ENCODE measurements around the gene CACNG4.

Gene CACNG4

DNA sequence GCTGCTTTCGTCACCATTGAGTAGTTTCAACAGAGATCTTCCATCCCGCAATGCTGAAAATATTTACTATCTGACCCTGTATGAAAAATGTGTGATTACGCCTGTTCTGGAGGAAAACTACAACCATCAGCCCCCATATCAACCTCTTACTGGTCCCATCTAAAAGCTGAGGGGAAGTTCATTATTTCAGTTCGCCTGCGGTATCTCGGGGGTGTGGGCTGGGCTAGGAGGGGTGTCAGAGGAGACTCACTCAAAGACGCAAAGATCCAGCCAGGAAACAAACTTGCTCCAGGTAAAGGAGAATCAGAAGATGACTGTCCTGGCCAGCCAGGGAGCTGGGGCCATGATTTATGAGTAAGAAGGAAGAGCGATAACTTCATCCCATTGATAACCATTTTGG lies 93.5 kb downstream of the CACNG4 start:
- TF ChIP-seq, protein P1, sequence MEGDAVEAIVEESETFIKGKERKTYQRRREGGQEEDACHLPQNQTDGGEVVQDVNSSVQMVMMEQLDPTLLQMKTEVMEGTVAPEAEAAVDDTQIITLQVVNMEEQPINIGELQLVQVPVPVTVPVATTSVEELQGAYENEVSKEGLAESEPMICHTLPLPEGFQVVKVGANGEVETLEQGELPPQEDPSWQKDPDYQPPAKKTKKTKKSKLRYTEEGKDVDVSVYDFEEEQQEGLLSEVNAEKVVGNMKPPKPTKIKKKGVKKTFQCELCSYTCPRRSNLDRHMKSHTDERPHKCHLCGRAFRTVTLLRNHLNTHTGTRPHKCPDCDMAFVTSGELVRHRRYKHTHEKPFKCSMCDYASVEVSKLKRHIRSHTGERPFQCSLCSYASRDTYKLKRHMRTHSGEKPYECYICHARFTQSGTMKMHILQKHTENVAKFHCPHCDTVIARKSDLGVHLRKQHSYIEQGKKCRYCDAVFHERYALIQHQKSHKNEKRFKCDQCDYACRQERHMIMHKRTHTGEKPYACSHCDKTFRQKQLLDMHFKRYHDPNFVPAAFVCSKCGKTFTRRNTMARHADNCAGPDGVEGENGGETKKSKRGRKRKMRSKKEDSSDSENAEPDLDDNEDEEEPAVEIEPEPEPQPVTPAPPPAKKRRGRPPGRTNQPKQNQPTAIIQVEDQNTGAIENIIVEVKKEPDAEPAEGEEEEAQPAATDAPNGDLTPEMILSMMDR (IDR thresholded peaks at IDR 0.05; ENCODE audit: unreplicated experiment in 3 of 3) = no peak
- no peaks in the 10 kb centered on the region for H3K27me3 Mint-ChIP-seq (ENCODE audit: low read depth)
- H3K36me3 Mint-ChIP-seq (ENCODE audit: low read depth) = peaks cover 5% of the 10 kb centered on the region
- no peak overlapping the region for H3K27ac Mint-ChIP-seq
- peaks cover 16% of the 10 kb centered on the region for H3K4me1 Mint-ChIP-seq
- H3K4me3 Mint-ChIP-seq = no peak overlapping the region
- H3K9me3 Mint-ChIP-seq = peaks cover 1% of the 10 kb centered on the region

DNA sequence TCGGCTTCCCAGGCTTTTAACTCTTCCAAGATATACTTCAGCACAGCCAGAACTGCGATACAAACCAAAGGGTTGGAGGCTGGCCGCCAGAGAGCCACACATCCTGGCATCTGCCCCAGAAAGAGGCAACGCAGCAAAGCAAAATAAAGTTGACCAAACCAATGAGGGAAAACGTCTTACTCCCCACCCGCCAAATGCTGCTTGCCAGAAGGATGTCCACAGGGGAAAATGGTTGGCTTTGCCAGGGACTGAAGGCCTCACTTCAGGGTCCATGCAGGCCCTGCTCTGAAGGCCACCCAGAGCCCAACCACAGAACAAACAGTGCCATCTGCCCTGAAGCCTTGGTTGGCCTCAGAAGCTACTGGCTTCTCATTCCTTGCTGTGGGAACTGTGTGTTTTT lies 94.9 kb downstream of the CACNG4 start:
- Mint-ChIP-seq H3K4me3 (no peak overlapping the region), H3K9me3 (peaks cover 3% of the 10 kb centered on the region), H3K27me3 (ENCODE audit: low read depth) (no peaks in the 10 kb centered on the region), H3K4me1 (peaks cover 19% of the 10 kb centered on the region), H3K27ac (no peak overlapping the region), H3K36me3 (ENCODE audit: low read depth) (peaks cover 5% of the 10 kb centered on the region)
- TF ChIP-seq, protein P1 (IDR thresholded peaks at IDR 0.05; ENCODE audit: unreplicated experiment in 3 of 3) = no peak

DNA sequence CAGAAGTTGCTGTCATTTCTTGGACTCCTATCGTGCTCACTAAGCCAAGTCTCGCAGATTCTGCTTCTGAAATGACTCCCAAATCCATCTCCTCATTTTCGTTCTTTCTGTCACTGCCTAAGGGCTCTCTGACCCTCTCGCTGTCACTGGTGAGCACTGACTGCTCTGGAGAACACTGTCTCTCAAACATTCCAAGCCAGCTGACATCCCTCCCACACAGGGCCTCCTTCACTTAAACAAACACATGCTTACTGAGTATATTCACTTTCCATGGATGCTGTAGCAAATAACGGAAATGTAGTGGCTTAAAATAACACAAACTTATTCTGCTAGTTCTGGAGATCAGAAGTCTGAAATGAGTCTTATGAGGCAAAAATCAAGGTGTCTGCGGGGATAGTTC lies 98.6 kb downstream of the CACNG4 start:
- peaks cover 4% of the 10 kb centered on the region for H3K27me3 Mint-ChIP-seq (ENCODE audit: low read depth)
- H3K9me3 Mint-ChIP-seq = peaks cover 3% of the 10 kb centered on the region
- H3K27ac Mint-ChIP-seq = peak overlapping the region in 1 of 3 experiments; percentile 35
- TF ChIP-seq, protein P1 (IDR thresholded peaks at IDR 0.05; ENCODE audit: unreplicated experiment in 3 of 3) = no peak
- H3K4me1 Mint-ChIP-seq = peaks cover 14% of the 10 kb centered on the region
- no peak overlapping the region for H3K4me3 Mint-ChIP-seq
- peaks cover 5% of the 10 kb centered on the region for H3K36me3 Mint-ChIP-seq (ENCODE audit: low read depth)

DNA sequence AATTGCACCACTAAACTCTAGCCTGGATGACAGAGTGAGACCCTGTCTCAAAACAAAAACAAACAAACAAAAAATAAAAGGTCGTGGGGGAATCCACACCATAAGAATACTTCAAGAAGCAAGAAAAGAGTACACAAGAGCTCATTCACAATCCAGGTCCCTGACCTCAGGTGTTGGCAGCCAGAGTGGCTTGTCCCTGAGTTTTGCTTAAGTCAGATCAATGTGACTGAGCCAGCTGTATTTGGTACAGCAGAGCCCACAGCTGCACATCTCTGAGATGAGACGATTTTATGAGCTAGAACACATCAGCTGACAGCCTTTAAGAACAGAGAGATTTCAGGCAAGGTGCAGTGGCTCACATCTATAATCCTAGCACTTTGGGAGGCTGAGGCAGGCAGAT lies 102.2 kb downstream of the CACNG4 start:
- Mint-ChIP-seq H3K27me3 (ENCODE audit: low read depth) (peaks cover 4% of the 10 kb centered on the region), H3K27ac (no peak overlapping the region), H3K4me1 (peaks cover 18% of the 10 kb centered on the region), H3K36me3 (ENCODE audit: low read depth) (peaks cover 7% of the 10 kb centered on the region), H3K9me3 (peaks cover 3% of the 10 kb centered on the region), H3K4me3 (no peak overlapping the region)
- TF ChIP-seq, protein P1 (IDR thresholded peaks at IDR 0.05; ENCODE audit: unreplicated experiment in 3 of 3) = no peak

DNA sequence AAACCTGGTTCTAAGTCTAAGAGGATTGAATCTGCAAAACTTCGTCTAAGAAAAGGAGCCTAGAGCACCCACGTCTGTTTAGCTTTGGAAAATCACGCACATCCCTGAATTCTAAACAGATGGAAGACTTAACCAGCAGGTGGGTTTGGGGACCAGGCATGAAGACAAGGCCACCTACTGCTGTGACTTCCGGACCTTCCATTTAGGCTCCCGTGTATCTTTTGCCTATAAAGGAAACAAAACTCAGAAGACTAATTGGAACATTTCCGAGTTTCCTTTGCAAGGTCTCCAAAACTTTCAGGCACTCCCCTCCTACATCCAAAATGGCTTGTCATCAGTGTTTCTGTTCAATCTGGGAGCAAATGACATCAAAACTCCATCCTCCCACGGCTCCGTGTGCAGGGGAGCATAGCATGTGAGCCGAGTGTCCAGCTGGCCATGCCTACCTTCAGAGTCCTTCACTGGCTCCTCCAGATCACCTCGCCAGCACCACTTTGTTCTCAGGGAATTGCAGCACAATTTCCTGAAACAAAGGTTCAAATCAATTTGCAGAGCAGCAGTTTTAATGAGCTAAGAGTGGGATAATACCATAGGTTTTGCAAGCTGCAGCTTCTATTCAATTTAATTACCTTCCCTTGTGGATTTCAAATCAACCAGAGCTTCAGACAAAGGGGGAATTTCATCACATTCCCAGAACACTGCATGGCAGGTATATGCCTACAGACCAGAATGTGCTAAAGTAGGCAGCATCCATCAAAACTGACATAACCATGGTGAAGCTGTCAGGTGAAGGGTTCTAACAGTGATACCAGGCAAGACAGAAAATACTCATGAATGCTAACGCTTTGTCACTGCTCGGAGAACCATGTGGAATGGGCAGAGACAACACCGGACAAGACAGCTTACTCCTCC lies 103.3 kb downstream of the CACNG4 start:
- Mint-ChIP-seq H3K4me3 (no peak overlapping the region), H3K4me1 (peaks cover 18% of the 10 kb centered on the region), H3K27ac (no peak overlapping the region), H3K9me3 (peaks cover 3% of the 10 kb centered on the region), H3K27me3 (ENCODE audit: low read depth) (peaks cover 4% of the 10 kb centered on the region), H3K36me3 (ENCODE audit: low read depth) (peaks cover 9% of the 10 kb centered on the region)
- TF ChIP-seq, protein P1 (IDR thresholded peaks at IDR 0.05; ENCODE audit: unreplicated experiment in 3 of 3) = no peak

DNA sequence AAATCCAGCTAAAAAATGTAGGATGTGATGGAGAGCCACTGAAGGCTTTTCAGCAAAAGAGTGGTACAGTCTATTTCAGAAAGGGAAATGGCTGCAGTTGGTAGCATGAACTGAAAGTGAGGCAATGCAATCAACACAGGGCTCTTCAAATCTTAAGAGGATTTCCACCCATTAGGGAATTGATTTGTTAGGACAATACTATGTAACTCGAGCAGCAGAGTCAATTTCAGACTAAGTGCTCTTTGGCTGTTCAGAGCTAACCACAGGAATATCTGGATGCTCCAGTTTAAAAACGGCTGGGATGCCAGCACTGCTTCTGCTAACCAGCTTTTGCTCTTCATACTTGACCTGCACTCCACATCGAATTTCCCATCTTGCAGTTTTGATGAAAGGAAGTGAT lies 104.5 kb downstream of the CACNG4 start:
- TF ChIP-seq, protein P1 (IDR thresholded peaks at IDR 0.05; ENCODE audit: unreplicated experiment in 3 of 3) = no peak
- Mint-ChIP-seq H3K36me3 (ENCODE audit: low read depth) (peaks cover 19% of the 10 kb centered on the region), H3K27ac (no peak overlapping the region), H3K27me3 (ENCODE audit: low read depth) (peaks cover 4% of the 10 kb centered on the region), H3K4me3 (no peak overlapping the region), H3K9me3 (no peaks in the 10 kb centered on the region), H3K4me1 (peaks cover 12% of the 10 kb centered on the region)

Measured in nephron (organoid).